Retina (tissue), 1 donor: ENCODE data around the gene CPXM1.
"Not testable (repeated sequence)": the region's sequence is repeated elsewhere in the genome, so short reads cannot be mapped to it uniquely, and the experiment has no call there.

ENCODE experiments used
- DNase-seq: peaks from one replicate; pipeline ENCODE4 v3.0.0-alpha.2; 2016

CPXM1 gene

DNA sequence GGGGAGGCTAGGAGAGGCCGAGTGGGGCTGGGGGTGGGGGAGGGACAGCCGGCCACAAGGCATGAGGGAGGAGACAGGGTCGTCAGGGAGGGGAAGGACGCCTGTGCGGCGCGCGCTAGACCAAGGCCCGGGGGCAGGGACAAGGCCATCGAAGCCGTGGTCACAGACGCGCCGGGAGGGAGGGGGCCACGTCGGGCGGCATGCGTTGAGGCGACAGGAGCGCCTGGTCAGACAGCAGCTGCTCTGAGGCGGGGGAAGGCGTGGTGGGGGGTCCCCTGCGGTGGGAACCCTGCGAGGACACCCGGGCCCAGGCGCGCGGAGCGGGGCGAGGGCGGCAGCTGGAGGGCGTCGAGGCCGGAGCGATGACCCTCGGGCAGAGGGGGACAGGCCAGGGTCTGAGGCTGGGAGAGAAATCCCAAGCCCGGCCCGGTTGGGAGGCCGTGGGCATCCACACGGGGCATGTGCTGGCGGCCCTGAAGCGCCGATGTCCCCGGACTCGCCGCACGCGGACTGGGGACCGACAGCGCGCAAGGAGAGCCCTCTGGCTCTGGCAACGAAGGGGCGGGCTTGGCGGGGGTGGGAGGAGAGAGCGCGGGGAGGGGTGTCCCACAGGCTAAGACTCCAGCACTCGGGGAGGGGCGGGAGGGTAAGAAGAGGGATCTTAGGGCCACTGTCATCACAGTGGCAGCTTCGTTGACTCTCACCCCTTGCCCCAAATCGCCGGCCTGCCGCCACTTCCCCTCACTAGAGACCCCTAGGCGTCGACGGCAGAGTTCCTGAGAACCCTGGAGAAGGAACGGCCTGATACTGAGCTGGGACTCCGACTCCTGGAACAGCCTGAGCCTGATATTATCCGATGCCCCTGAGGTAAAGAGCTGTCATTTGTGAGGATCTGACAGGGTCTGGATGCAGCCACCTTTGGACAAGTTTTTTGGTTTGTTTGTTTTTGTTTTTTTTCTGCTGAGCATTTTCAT lies 20.8 kb upstream of the CPXM1 start:
- no peak for DNase-seq

DNA sequence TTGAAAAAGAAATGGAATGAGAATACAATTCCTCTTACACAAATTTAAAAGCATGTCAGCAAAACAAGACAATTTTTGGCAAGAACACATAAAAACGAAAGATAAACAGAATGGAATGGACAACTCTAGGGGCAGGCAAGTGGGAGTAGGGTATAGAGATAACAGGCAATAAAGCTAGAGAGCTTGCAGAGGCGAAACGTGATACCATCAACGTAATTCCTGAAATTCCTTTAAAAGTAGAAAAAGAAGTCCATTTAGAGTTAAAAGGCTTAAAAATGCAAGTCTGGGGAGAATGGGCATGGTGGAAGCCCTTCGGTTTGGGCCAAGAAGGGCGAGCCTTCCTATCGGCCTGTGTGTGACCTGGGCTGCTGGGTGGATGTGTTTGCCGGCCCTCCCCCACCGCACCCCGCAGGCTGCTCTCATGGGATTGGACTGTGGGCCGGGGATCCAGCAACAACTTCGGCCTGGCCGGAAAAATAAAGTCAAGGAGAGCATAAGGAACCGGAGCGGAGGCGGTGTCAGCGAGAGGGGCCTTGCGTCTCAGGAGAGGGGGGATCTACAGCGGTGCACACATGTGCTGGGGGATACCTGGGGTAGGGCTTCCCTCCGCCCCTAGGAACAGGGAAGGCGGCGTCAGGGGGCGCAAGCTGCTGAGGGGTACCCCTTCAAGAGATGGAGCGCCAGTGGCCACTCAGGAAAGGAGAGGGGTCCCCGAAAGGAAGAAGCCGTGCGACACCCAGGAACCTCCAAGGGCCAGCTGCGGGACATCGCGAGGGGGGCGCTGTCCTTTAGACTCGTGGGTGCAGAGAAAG lies 19.9 kb upstream of the CPXM1 start:
- no peak for DNase-seq

DNA sequence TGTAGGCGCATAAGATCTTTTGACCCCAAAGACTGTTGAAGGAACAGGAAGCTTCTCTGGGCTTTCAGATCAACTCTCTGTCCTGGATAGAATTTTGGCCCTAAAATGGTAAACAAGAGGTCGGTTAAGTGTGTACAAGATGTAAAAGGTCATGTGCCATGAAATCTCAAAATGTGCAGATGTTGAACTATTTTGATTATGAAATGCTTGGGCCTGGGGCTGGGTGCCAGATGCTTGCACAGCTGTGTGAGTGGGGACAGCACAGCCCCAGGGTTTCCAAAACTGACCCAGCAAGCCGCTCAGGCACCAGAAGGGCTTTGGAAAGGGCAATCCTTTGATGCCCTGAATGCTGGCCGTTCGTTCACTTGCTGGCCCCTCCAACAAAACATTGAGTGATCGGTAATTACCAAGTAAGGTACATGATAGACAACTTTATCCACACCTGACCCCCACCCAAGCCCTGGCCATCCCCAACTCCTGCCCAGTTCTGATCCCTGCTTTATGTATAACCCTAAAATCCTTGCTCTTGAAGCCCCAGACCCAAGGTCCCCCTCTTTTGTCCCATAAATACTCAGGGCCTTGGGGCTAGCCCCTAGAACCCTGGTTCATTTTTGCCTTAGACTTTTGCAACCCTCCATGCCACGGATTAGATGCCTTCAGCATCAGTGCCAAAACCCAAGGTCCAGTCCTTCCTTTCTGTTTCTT lies 17.6 kb upstream of the CPXM1 start:
- no peak for DNase-seq

DNA sequence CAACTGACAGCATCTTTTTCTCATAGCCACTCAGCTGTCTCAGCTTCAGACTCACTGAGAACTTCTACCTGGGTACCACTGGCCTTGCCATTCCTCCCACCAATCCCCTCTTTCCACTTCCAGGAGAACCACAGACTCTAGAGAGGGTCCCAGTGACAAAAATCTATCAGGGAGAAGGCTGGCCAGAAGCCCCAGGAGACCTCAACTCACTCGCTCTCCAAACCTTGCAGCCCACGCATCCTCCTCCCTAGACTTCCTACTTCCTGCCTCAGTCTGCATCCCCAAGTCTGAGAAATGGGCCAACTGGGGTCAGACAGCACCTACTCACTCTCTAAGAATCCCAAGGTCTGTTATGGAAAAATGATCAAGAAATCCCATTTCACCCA lies 16.9 kb upstream of the CPXM1 start:
- DNase-seq, result no peak

DNA sequence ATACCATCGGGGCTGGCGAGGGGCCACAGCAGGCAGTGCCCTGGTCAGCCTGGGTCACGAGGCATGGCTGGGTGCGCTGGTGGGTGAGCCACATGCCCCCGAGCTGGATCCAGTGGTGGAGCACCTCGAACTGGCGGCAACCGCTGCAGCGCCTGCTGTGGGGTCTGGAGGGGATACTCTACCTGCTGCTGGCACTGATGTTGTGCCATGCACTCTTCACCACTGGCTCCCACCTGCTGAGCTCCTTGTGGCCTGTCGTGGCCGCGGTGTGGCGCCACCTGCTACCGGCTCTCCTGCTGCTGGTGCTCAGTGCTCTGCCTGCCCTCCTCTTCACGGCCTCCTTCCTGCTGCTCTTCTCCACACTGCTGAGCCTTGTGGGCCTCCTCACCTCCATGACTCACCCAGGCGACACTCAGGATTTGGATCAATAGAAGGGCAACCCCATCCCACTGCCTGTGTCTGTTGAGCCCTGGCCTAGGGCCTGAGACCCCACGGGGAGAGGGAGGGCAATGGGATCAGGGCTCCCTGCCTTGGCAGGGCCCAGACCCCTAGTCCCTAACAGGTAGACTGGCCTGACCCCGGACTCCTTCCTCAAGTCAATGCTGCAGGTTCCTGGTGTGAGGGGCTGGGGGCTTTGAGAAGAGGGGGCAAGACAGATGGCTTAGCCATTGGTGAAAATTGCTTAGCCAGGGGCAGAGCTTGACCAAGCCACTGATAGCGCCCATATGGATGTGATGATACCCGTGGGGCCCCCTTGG lies 16.3 kb upstream of the CPXM1 start:
- DNase-seq, result no peak

DNA sequence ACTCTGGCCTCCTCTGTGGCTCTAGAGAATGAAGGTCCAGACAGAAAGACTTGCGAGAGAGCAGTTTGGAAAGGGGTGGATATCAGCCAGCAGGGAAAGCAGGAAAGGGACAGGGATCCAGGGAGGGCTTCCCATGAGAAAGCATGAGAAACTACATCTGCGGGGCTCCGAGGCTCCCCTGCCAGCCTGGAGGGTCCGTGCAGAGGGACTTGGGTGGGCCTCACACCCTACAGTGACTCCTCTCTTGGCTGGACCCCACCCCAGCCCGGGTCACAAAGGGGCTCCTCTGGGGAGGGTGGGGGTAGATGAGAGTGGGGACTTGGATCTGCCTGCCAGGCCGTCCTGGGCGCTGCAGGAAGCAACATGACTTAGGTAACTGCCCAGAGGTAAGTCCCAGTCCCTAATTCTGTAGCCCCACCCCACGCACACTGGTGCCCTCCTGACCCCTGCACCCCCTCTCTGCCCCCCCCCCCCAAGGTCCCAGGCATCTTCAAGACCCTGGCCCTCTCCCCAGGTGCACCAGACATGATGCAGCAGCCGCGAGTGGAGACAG lies 15.7 kb upstream of the CPXM1 start, which contains the start of gene TMEM239:
TMEM239 (plus strand) TSS at position 335 of the 553 bp plus-strand sequence; CDS start at position 526, 191 bp downstream.
- no peak for DNase-seq

DNA sequence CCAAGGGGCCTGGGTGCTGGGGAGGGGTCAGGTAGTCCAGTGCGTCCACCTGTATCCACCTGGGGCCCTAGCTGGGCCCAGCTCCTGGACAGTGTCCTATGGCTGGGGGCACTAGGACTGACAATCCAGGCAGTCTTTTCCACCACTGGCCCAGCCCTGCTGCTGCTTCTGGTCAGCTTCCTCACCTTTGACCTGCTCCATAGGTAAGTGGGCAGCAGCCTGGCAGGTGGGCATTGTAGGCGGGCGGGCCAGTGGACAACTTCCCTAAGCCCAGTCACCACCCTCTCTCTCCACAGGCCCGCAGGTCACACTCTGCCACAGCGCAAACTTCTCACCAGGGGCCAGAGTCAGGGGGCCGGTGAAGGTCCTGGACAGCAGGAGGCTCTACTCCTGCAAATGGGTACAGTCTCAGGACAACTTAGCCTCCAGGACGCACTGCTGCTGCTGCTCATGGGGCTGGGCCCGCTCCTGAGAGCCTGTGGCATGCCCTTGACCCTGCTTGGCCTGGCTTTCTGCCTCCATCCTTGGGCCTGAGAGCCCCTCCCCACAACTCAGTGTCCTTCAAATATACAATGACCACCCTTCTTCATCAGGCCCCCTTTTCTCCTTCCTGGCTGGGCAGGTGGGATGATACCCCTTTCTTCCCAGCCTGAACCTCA lies 14.9 kb upstream of the CPXM1 start:
- DNase-seq, result no peak

DNA sequence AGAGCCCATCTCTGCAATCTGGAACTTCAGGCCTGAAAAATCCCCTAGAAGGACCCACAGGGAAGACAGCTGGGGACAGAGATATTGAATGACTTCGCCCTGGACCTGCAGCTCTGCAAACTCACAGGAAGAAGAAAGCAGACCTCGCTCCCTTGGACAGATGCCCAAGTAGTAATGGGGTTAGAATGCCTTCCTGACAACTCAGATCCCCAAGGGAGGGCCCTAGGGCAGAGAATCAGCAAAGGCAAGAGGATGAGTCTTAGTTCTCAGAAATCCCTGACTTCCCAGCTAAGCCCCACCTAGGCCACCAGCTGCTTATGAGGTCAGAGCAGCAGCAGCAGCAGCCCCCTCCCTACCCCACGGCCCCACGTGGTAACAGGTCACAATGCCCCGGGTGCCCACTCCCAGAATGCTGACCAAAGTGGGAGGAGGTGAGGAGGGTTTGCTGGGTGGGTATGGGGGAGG lies 14.2 kb upstream of the CPXM1 start, which contains the start of gene C20orf141:
C20orf141 (plus strand) TSS at position 401 of the 465 bp plus-strand sequence. CDS start 198 bp downstream, outside the sequence.
- no peak for DNase-seq

DNA sequence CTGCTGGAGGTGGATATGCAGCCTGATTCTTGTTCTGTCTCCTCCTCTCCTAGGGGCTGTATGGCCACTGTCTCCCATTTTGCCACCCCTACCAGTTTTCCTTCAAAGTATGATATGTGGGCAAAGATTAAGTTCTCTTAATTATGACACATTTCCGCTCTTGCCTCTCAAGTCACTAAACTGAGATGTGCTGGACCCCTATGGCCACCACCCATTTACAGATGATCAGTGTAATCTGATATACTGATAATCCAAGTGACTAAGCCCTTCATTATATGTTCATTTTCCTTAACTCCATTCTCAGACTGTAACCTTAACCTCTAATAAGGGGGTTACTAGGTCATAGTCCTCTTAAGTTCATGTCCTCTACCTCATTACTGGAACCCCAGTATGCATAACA lies 13.6 kb upstream of the CPXM1 start:
- no peak for DNase-seq

DNA sequence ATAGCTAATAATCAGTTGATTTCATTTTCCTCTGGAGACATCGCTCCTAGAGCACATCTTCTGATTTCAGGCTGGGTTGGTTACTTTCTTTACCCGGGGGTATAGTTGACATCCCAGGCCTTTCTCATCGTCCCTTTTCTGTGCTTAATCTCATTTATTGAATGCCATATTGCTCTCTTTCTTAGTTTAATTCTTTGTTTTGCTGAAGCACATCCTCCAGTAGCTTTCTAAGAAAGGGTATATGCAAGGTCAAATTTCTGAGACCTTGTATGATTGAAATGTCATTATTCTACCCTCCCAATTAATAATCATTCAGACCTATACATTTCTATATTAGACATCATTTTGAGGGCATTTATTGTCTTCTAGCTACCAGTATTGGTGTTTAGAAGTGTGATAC lies 11.8 kb upstream of the CPXM1 start:
- DNase-seq, result no peak

DNA sequence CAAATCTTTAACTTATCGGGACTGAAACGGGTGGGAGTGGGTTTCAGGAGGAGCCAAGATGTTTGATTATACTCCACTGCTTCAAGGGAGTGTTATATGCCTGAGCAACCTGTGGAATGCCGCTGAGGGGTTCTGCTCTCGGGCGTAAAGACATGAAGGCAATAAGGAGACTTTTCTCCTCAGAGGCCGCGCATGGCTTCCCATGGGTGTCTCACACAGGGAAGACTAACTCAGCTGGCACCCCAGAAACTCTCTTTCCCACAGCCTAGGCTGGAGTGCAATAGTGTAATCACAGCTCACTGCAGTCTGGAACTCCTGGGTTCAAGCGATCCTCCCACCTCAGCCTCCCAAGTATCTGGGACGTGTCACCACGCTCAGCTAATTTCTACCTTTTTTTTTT lies 9.3 kb upstream of the CPXM1 start:
- no peak for DNase-seq

DNA sequence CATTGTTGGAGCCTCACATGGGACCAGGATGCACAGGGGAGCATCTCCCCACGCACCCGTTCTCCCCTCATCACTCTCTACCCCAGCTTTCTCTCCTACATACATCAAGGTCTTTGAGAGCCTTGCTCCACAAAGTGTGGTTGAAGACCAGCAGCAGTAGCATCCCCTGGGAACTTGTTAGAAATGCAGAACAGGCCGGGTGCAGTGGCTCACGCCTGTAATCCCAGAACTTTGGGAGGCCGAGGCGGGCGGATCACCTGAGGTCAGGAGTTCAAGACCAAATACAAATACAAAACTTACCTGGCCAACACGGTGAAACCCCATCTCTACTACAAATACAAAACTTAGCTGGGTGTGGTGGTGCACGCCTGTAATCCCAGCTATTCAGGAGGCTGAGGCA lies 7.5 kb upstream of the CPXM1 start:
- not testable (repeated sequence) for DNase-seq

DNA sequence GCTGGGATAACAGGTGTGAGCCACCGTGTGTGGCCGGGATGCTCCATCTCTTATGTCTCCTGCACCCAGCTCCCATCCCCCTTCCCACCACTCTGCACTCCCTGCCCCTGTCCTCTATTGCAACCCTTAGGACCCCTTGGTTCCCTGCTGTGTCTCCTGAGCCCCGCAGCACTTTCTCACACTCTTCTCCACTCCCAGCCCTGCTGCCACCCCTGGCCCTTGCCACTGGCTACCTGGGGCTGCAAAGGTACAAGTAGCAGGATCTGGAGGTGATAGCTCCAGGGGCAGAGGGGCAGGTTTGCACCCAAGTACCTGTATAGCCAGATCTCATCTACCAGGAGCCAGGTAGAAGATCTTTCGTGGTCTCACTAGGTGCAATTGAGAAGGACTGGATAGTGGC lies 6.6 kb upstream of the CPXM1 start:
- no peak for DNase-seq

DNA sequence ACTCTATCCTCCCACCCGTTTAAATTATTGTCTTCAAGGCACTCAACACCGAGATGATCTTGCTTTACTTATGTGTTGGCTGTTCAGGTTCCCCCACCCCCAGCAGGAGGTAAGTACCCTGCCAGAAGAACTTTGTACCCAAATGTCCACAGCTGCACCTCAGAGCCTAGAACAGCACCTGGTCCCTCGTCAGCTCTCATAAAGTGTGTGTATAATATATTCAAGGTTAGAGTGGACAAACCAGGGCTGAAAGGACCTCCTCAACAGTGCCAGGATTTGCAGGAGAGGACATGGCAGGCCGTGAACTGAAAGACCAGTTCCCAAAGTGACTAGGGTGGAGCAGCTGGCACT lies 5.9 kb upstream of the CPXM1 start:
- no peak for DNase-seq

DNA sequence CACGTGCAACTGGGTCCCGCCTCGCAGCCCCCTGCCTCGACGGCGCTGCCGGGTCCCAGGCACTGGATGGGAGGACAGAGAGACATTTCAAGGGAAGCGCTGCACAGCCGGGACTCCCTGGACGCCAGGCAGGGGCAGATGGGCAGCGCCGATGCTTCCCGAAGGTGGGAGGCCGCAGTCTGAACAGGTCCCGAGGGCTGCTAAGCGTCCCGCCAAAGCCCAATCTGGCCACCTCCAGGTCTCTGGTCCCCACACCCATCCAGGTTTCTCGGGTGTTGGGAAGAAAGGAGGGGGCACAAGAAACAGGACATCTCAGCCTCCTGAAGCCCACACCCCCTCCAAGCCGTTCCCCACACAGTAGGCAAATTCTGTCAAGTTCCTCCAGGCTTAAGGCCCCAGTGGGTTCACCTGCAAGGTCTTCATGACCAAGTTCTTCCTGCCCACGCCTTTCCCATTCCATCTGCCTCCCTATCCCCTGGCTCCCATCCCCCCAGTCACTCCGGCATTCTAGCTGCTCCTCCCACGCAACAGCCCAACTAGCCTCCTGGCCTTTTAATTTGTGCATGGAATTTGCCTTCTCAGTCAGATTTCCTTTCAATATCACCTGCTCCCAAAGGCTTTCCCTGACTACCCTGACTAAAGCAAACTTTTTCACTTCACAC lies 5.4 kb upstream of the CPXM1 start:
- no peak for DNase-seq

DNA sequence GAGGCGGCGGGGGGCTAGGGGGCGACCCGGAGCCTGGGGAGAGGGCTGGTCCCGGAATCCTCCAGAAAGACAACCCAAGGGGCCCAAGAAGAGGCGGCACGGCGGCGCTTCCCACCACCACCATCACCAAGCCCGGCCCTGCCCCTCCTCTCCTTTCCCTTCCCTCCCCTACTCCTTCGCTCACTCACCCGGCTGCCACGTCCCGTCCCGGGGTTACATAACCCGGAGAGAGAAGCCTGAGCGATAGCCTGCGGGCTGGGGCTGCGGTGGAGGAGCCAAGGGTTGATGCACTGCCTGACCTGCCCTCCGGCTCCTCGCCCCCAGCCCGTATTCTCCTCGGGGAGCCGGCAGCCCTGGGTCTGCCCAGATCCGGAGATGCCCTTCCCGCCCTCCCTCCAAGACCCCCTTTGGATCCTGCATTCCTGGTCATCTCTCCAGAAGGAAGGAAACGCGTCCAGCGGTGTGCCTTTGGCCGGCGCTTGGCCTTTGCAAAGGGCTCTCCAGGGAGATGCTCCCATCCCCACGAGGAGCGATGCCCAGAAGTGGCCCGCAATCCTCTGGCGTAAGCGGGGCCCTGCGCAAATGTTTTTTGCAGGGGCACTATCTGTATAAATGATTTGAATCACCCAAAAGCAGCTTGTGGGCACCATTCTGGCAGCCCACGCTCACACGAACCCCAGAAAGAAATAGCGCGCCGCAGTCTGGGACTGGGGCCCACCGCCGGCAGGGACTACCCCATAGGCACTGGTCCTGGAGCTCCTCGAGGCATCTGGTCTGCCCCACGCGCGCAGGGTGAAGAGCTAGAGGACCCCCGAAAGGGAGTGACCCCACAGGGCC lies 4.6 kb upstream of the CPXM1 start:
- no peak for DNase-seq

DNA sequence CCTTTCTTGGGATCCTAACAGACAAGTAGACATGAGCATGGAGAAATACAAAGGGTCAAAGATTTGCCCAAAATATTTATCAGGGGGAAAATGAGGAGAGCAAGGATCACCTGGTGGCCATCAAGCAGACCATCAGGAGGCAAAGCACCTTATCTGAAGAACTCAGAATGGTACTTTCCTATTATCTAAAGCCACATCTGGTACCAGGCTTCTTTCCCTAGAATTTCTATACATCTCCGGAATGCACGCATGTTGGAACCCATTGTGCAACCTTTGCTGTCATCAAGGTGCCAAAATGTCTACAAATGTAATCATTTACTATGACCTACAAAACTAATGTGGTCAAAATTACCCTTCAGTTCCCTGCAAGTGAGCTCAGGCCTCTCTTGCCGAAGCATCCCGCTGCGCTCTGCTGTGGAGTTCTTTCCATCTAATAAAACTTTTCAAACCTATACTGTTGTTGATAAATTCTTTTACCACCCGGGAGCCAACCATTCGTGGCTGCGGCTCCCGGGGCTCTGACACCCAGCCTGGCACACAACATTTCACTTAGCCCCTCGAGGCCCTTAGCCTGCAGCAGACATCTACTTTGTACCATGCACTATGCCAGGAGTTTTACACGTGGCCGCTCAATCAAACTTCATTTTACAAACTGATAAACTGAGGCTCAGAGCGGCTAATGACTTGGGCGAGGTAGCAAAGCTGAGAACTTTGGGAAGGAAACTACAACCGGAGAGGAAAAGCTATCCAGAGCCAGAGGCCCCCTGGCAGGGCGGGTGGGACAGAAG lies 3.8 kb upstream of the CPXM1 start:
- DNase-seq, result no peak

DNA sequence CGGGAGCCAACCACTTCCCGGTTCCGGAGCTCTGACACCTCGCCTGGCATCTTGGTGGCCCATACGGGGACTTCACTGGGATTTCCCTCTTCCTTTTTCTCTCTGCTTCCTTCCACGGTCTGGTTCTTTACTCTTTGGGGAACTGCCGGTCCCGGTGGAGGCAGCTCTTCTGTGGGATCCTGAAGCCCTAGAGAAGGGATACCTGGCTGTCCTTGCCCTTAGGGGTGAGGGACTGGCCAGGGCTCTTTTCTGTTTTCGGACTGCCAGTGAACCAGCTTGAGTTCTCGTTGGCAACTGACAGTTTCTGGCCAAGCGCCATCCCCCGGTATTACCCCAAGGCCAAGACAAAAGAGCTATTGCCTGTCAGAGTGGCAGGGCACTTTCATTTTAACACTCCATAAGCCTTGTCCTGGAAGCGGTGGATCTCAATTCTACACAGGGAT lies 880 bp upstream of the CPXM1 start:
- no peak for DNase-seq
